ENCODE data around the gene MDH1.

- no peak for TF ChIP-seq BACH2 (CRISPR knock-in tag; IDR thresholded peaks at IDR 0.05; ENCODE audit: borderline replicate concordance)
- TF ChIP-seq ARNTL (CRISPR knock-in tag; IDR thresholded peaks at IDR 0.05; ENCODE audit: borderline replicate concordance, low read depth) = no peak
- TF ChIP-seq CREB5 (CRISPR knock-in tag; IDR thresholded peaks at IDR 0.05; ENCODE audit: low read depth) = no peak
- TF ChIP-seq CSRNP3 (CRISPR knock-in tag; IDR thresholded peaks at IDR 0.05) = no peak
- no peak for TF ChIP-seq ZFP3 (CRISPR knock-in tag; IDR thresholded peaks at IDR 0.05)
- TF ChIP-seq PPARA (CRISPR knock-in tag; IDR thresholded peaks at IDR 0.05; ENCODE audit: borderline replicate concordance) = no peak
- no peak for TF ChIP-seq RARB (CRISPR knock-in tag; IDR thresholded peaks at IDR 0.05)
- TF ChIP-seq OSR1 (CRISPR knock-in tag; IDR thresholded peaks at IDR 0.05) = no peak
- no peak for TF ChIP-seq ESRRG (CRISPR knock-in tag; IDR thresholded peaks at IDR 0.05)
- no peak for TF ChIP-seq POU6F1 (CRISPR knock-in tag; IDR thresholded peaks at IDR 0.05; ENCODE audit: borderline replicate concordance, low read depth)
- no peak for TF ChIP-seq PATZ1 (CRISPR knock-in tag; IDR thresholded peaks at IDR 0.05; ENCODE audit: borderline replicate concordance)
- no peak for TF ChIP-seq ZNF70 (CRISPR knock-in tag; IDR thresholded peaks at IDR 0.05)
Observed at GRCh38 chr2:63610525-63610924, 21.8 kb downstream of the MDH1 start.

All from SK-N-SH treated with all-trans-retinoic acid at 6 μM for 48 hours (cell line).